Spleen (tissue), 7 donors: Measurements from ENCODE around the gene NRN1L.

Experiments used
- POLR2A ChIP-seq, 3 donors: fragments of 450-650 bp; IDR thresholded peaks; one replicate each; pipeline ENCODE4 v1.5.1; 2017; ENCODE audit warnings: antibody characterized with exemption in 3 of 3, mild to moderate bottlenecking in 1 of 3
- POLR2AphosphoS5 ChIP-seq, 3 donors: sonication (generic); formaldehyde crosslinking; IDR thresholded peaks; one replicate each; pipeline ENCODE4 v1.5.1; 2017; ENCODE audit warnings: antibody characterized with exemption in 3 of 3
- TF ChIP-seq, protein P1 (sequence below), 11 experiments: fragments of 200-600 bp in 7 of 11; fragments of 450-650 bp in 4 of 11; sonication (generic) in 4 of 11; IDR thresholded peaks in 8 of 11; conservative IDR thresholded peaks in 3 of 11; 1 replicate in 7 of 11; 2 replicates in 4 of 11; pipeline versions ENCODE4 v1.4.0 to v1.8.0; 2016 to 2021; ENCODE audit warnings: antibody characterized with exemption in 11 of 11, inconsistent platforms in 4 of 11, mild to moderate bottlenecking in 1 of 11
- donor health status: DM: no; HTN: no; CAD: no; lungs with moderate emphysema.
- donor health status: DM: no; HTN: no; CAD: no.
- donor health status: DM: no; HTN: no; CAD: no.

DNA sequence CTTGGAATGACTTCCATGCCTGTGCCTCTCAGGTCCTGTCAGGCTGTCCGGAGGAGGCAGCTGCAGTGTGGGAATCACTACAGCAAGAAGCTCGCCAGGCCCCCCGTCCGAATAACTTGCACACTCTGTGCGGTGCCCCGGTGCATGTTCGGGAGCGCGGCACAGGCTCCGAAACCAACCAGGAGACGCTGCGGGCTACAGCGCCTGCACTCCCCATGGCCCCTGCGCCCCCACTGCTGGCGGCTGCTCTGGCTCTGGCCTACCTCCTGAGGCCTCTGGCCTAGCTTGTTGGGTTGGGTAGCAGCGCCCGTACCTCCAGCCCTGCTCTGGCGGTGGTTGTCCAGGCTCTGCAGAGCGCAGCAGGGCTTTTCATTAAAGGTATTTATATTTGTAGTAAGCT, 1.3 kb downstream of the NRN1L start:
- TF ChIP-seq, protein P1, sequence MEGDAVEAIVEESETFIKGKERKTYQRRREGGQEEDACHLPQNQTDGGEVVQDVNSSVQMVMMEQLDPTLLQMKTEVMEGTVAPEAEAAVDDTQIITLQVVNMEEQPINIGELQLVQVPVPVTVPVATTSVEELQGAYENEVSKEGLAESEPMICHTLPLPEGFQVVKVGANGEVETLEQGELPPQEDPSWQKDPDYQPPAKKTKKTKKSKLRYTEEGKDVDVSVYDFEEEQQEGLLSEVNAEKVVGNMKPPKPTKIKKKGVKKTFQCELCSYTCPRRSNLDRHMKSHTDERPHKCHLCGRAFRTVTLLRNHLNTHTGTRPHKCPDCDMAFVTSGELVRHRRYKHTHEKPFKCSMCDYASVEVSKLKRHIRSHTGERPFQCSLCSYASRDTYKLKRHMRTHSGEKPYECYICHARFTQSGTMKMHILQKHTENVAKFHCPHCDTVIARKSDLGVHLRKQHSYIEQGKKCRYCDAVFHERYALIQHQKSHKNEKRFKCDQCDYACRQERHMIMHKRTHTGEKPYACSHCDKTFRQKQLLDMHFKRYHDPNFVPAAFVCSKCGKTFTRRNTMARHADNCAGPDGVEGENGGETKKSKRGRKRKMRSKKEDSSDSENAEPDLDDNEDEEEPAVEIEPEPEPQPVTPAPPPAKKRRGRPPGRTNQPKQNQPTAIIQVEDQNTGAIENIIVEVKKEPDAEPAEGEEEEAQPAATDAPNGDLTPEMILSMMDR (IDR thresholded peaks at IDR 0.05 in 8 of 11, conservative IDR thresholded peaks at IDR 0.05 in 3 of 11), result no peak
- no peak for TF ChIP-seq POLR2A (IDR thresholded peaks at IDR 0.05)
- TF ChIP-seq POLR2AphosphoS5 (IDR thresholded peaks at IDR 0.05), result peak in 1 of 3 donors; percentile 39
